Peyer's patch (tissue), 4 donors: ENCODE results near the gene TLL2.

Experiments used
- POLR2A ChIP-seq, 2 donors: fragments of 450-650 bp; IDR thresholded peaks; one replicate each; pipeline ENCODE4 v1.5.1; 2017; ENCODE audit warnings: antibody characterized with exemption in 2 of 2, mild to moderate bottlenecking in 2 of 2, moderate library complexity in 2 of 2
- TF ChIP-seq, protein P1 (sequence below), 6 experiments: fragments of 450-650 bp in 4 of 6; fragments of 200-600 bp in 2 of 6; sonication (generic) in 1 of 6; IDR thresholded peaks; one replicate each; pipeline ENCODE4 v1.5.1; 2017 to 2019; ENCODE audit warnings: antibody characterized with exemption in 6 of 6, mild to moderate bottlenecking in 3 of 6, moderate library complexity in 1 of 6

GRCh38 chr10:96440361-96441292, 73.1 kb downstream of the TLL2 start:
- TF ChIP-seq, protein P1, sequence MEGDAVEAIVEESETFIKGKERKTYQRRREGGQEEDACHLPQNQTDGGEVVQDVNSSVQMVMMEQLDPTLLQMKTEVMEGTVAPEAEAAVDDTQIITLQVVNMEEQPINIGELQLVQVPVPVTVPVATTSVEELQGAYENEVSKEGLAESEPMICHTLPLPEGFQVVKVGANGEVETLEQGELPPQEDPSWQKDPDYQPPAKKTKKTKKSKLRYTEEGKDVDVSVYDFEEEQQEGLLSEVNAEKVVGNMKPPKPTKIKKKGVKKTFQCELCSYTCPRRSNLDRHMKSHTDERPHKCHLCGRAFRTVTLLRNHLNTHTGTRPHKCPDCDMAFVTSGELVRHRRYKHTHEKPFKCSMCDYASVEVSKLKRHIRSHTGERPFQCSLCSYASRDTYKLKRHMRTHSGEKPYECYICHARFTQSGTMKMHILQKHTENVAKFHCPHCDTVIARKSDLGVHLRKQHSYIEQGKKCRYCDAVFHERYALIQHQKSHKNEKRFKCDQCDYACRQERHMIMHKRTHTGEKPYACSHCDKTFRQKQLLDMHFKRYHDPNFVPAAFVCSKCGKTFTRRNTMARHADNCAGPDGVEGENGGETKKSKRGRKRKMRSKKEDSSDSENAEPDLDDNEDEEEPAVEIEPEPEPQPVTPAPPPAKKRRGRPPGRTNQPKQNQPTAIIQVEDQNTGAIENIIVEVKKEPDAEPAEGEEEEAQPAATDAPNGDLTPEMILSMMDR (IDR thresholded peaks at IDR 0.05): no peak
- no peak for TF ChIP-seq POLR2A (IDR thresholded peaks at IDR 0.05)
